HG03280 (cell line): ENCODE measurements around the gene OCA2.
"Not testable (repeated sequence)": the region's sequence is repeated elsewhere in the genome, so short reads cannot be mapped to it uniquely, and the experiment has no call there.

Experiments used
- ATAC-seq: cut with Tn5 transposase; IDR thresholded peaks from one replicate; pipeline ENCODE4 v1.9.1; 2021; ENCODE audit warnings: mild to moderate bottlenecking, moderate library complexity; ENCODE audit not compliant: unreplicated experiment

OCA2 gene

GRCh38 chr15:28026221-28026620 lies 72.9 kb downstream of the OCA2 start:
- ATAC-seq: no peak

- ATAC-seq: no peak
These were observed 73.7 kb downstream of the OCA2 start for GRCh38 chr15:28025413-28025812.

- no peak for ATAC-seq
These were observed 74.2 kb downstream of the OCA2 start for GRCh38 chr15:28024889-28025250.

GRCh38 chr15:28023933-28024888 lies 74.9 kb downstream of the OCA2 start:
- ATAC-seq: no peak

GRCh38 chr15:28023422-28023821 lies 75.7 kb downstream of the OCA2 start:
- ATAC-seq: no peak

- ATAC-seq: no peak
These were observed 76.2 kb downstream of the OCA2 start for GRCh38 chr15:28022961-28023360.

- ATAC-seq: no peak
These were observed 76.9 kb downstream of the OCA2 start for GRCh38 chr15:28022181-28022580.

GRCh38 chr15:28021281-28022039 lies 77.7 kb downstream of the OCA2 start:
- no peak for ATAC-seq

- ATAC-seq: no peak
These were observed 78.5 kb downstream of the OCA2 start for GRCh38 chr15:28020644-28021043.

- ATAC-seq: no peak
These were observed 79.4 kb downstream of the OCA2 start for GRCh38 chr15:28019594-28020309.

GRCh38 chr15:28018291-28019044 lies 80.6 kb downstream of the OCA2 start:
- ATAC-seq: no peak

- ATAC-seq: no peak
These were observed 81.6 kb downstream of the OCA2 start for GRCh38 chr15:28017423-28017924.

- ATAC-seq: no peak
These were observed 83.3 kb downstream of the OCA2 start for GRCh38 chr15:28015855-28016254.

GRCh38 chr15:28014623-28015200 lies 84.4 kb downstream of the OCA2 start:
- no peak for ATAC-seq

- no peak for ATAC-seq
These were observed 85.1 kb downstream of the OCA2 start for GRCh38 chr15:28013976-28014375.

- ATAC-seq: no peak
These were observed 85.6 kb downstream of the OCA2 start for GRCh38 chr15:28013480-28013879.

GRCh38 chr15:28012231-28012630 lies 86.9 kb downstream of the OCA2 start:
- no peak for ATAC-seq

- not testable (repeated sequence) for ATAC-seq
These were observed 90.9 kb downstream of the OCA2 start for GRCh38 chr15:28008175-28008574.

- no peak for ATAC-seq
These were observed 92.8 kb downstream of the OCA2 start for GRCh38 chr15:28006116-28006905.
